Loucy (cell line): ENCODE results near the gene TRMT10C.

Experiments used
- CTCF ChIP-seq: fragments of 200-600 bp; sonication (generic); conservative IDR thresholded peaks from 2 replicates; pipeline ENCODE4 v1.5.1; 2014; ENCODE audit warnings: mild to moderate bottlenecking, antibody characterized with exemption, low read length
- EZH2phosphoT487 ChIP-seq: fragments of 200-600 bp; IDR thresholded peaks from 2 replicates; pipeline ENCODE4 v1.6.1; 2018; ENCODE audit warnings: antibody characterized with exemption, mild to moderate bottlenecking, moderate library complexity, borderline replicate concordance

- TF ChIP-seq CTCF = peak; percentile 97
- no peak for TF ChIP-seq EZH2phosphoT487
Measured at GRCh38 chr3:101573449-101574387, 12.1 kb downstream of the TRMT10C start, which contains the start of gene PCNP.
